ENCODE data around the gene C6orf136.
"Not testable (repeated sequence)": the region's sequence is repeated elsewhere in the genome, so short reads cannot be mapped to it uniquely, and the experiment has no call there.

Gene C6orf136

GRCh38 chr6:30664994-30665767 lies 18.2 kb downstream of the C6orf136 start:
- no peak for DNase-seq

GRCh38 chr6:30666300-30666699 lies 19.4 kb downstream of the C6orf136 start:
- DNase-seq, result not testable (repeated sequence)

- DNase-seq, result no peak
Measured at GRCh38 chr6:30670760-30671527, 24.0 kb downstream of the C6orf136 start.

GRCh38 chr6:30672445-30673253 lies 25.7 kb downstream of the C6orf136 start, which contains the start of gene DHX16:
Gene DHX16, minus strand, starts transcription at chr6:30673006. Its CDS starts 165 bp downstream, at chr6:30672841.
- DNase-seq, result peak; percentile 87

- DNase-seq, result no peak
Measured at GRCh38 chr6:30676660-30677285, 29.8 kb downstream of the C6orf136 start.

- peak; percentile 80 for DNase-seq
Measured at GRCh38 chr6:30678964-30679726, 32.2 kb downstream of the C6orf136 start.

GRCh38 chr6:30679765-30680535 lies 33.0 kb downstream of the C6orf136 start:
- no peak for DNase-seq

- DNase-seq, result no peak
Measured at GRCh38 chr6:30681766-30682142, 34.8 kb downstream of the C6orf136 start.

GRCh38 chr6:30682143-30683117 lies 35.5 kb downstream of the C6orf136 start:
- DNase-seq, result peak; percentile 95

- DNase-seq, result no peak
Measured at GRCh38 chr6:30683183-30683979, 36.4 kb downstream of the C6orf136 start.

GRCh38 chr6:30683980-30684338 lies 37.0 kb downstream of the C6orf136 start:
- DNase-seq, result no peak

GRCh38 chr6:30684386-30685156 lies 37.6 kb downstream of the C6orf136 start:
- DNase-seq, result peak; percentile 55

- no peak for DNase-seq
Measured at GRCh38 chr6:30685157-30686008, 38.5 kb downstream of the C6orf136 start.

GRCh38 chr6:30686009-30686907 lies 39.3 kb downstream of the C6orf136 start, which contains the start of gene PPP1R18:
Gene PPP1R18, minus strand, starts transcription at chr6:30686645. Its CDS starts 627 bp downstream, at chr6:30686018.
- DNase-seq, result peak; percentile 64

GRCh38 chr6:30686908-30687658 lies 40.1 kb downstream of the C6orf136 start:
- DNase-seq, result peak; percentile 38

Data from NK-92 treated with Interleukin-12 subunit alpha and Interleukin-12 subunit beta, amount 100 ng/mL, for 24 hours (cell line).